ENCODE measurements around the gene ANAPC16.

- TF ChIP-seq CTCF (IDR thresholded peaks at IDR 0.05) (no peak), EZH2 (IDR thresholded peaks at IDR 0.05; ENCODE audit: borderline replicate concordance, insufficient read depth, low read depth, low read length, poor library complexity, severe bottlenecking) (no peak)
Measured at GRCh38 chr10:72238392-72239175, 22.8 kb downstream of the ANAPC16 start.

Measured in B cell (primary cell).